ENCODE data around the gene RUNX1. TPM values are rescaled to one million over a fixed set of nuclear protein-coding genes. Genes with fewer than 3 reads are reported as not detected.

Gene RUNX1
- total RNA-seq, 1 donor from 2014 or later, result 92.1 TPM

DNA sequence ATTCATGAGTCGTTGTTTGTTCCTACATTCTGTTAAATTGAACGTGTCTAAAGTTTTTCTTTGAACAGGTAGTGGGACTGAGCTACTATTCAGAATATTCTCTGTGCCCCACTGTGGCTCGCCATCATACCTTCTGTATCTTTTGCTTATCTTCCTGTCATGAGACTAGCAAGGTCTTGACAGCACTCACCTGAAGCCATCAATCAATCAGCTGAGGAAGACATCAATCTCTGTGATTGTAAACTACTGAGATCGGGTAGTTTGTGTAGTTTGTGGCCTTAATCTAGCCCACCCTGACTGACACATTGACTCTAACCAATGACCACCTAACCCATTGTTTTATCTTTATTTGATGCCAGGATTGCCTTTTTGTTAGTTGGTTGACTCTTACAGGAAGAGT, 17.7 kb upstream of the RUNX1 start:
- Mint-ChIP-seq H3K9me3 (no peaks in the 10 kb centered on the region), H3K27ac (no peak overlapping the region), H3K4me3 (no peak overlapping the region), H3K36me3 (ENCODE audit: low read depth) (no peaks in the 10 kb centered on the region), H3K4me1 (no peaks in the 10 kb centered on the region), H3K27me3 (peaks cover 19% of the 10 kb centered on the region)
- POLR2A ChIA-PET, result no interaction called here
- TF ChIP-seq, protein P1, sequence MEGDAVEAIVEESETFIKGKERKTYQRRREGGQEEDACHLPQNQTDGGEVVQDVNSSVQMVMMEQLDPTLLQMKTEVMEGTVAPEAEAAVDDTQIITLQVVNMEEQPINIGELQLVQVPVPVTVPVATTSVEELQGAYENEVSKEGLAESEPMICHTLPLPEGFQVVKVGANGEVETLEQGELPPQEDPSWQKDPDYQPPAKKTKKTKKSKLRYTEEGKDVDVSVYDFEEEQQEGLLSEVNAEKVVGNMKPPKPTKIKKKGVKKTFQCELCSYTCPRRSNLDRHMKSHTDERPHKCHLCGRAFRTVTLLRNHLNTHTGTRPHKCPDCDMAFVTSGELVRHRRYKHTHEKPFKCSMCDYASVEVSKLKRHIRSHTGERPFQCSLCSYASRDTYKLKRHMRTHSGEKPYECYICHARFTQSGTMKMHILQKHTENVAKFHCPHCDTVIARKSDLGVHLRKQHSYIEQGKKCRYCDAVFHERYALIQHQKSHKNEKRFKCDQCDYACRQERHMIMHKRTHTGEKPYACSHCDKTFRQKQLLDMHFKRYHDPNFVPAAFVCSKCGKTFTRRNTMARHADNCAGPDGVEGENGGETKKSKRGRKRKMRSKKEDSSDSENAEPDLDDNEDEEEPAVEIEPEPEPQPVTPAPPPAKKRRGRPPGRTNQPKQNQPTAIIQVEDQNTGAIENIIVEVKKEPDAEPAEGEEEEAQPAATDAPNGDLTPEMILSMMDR (IDR thresholded peaks at IDR 0.05), result no peak
- intact Hi-C loops (cut with micrococcal nuclease), result no loop called here
- DNase-seq (no peak), ATAC-seq (ENCODE audit: low read depth) (no peak)
- CTCF ChIA-PET, result no interaction called here

DNA sequence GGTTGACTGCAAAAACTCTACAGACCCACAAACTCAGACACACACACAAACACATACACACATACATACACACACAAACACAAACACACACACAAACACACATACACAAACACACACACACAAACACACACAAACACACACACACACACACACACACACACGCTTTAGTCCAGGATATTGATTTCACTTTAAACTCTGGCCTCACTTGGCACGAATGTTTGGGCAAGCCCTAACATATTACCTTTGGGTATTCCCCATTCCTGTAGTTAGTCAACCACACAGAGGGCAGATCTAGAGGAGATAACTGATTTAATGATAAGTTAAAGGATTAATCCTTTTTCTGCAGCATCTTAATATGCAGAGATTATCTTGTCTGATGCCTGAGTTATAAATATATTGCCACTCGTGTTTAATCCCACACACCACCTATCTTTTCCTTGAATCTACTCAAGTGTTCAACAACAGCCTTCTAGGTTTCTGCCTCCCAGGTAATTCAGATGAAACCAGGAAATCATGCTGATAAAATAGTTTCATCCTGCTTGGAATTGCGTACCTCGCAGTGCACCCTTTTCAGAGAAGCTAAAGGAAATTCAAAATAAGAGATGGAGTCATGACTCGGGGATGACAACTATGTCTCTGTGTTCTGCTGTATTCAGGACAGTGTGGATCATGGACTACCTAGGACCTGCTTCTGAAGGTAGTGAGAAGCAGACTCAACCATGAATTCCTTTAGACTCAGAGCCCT, 14.5 kb upstream of the RUNX1 start:
- Mint-ChIP-seq H3K4me3 (no peak overlapping the region), H3K36me3 (ENCODE audit: low read depth) (no peaks in the 10 kb centered on the region), H3K4me1 (peaks cover 4% of the 10 kb centered on the region), H3K27me3 (peaks cover 26% of the 10 kb centered on the region), H3K9me3 (no peaks in the 10 kb centered on the region), H3K27ac (no peak overlapping the region)
- CTCF ChIA-PET, result no interaction called here
- TF ChIP-seq, protein P1 (IDR thresholded peaks at IDR 0.05), result no peak
- ATAC-seq (ENCODE audit: low read depth), result no peak
- intact Hi-C loops (cut with micrococcal nuclease), result no loop called here
- no peak for DNase-seq
- POLR2A ChIA-PET, result no interaction called here

DNA sequence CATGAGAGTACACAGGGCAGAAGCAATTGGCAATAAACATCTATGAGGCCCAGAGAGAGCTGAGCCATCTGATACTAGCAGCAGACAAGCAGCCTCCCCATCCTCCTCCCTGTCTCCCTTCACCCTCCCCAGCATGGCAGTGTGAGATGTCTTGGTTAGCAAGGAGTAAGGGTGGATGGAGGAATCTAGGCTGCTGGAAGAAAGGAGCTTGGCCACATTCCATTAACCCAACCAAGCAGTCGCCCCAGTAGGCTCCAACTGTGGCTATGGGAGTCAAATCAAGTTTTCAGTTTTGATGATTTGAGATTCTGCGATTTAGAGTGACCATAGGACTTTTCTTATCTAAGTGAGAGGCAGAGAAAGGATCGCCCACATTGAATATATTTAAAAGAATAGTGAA, 12.9 kb upstream of the RUNX1 start:
- POLR2A ChIA-PET, result no interaction called here
- CTCF ChIA-PET, result no interaction called here
- H3K9me3 Mint-ChIP-seq, result no peaks in the 10 kb centered on the region

DNA sequence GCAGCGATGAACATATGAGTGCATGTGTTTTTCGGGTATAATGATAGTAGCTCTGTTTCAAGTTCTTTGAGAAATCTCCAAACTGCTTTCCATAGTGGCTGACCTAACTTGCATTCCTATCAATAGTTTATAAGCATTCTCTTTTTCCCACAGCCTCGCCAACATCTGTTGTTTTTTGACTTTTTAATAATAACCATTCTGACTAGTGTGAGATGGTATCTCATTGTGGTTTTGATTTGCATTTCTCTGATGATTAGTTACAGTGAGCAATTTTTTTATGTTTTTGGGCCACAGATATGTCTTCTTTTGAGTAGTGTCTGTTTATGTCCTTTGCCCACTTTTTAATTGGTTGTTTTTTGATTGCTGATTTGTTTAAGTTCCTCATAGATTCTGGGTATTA, 10.6 kb upstream of the RUNX1 start:
- Mint-ChIP-seq H3K9me3 (no peaks in the 10 kb centered on the region), H3K27ac (no peak overlapping the region), H3K4me1 (peaks cover 8% of the 10 kb centered on the region), H3K27me3 (peaks cover 21% of the 10 kb centered on the region), H3K4me3 (no peak overlapping the region), H3K36me3 (ENCODE audit: low read depth) (no peaks in the 10 kb centered on the region)
- TF ChIP-seq, protein P1 (IDR thresholded peaks at IDR 0.05), result no peak
- DNase-seq (no peak), ATAC-seq (ENCODE audit: low read depth) (no peak)
- ChIA-PET POLR2A (no interaction called here), CTCF (interaction anchor here (1.5 kb wide), 1 partner anchor 9 kb away, joined by 5 read pairs; no protein-coding TSS in a partner anchor)
- intact Hi-C loops (cut with micrococcal nuclease), result loop anchor here (10.0 kb wide), 1 partner anchor 785 kb away; no protein-coding TSS in a partner anchor

More for the DNA sequence above, 12.9 kb upstream of the RUNX1 start:
- ATAC-seq (ENCODE audit: low read depth) (no peak), DNase-seq (no peak)
- intact Hi-C loops (cut with micrococcal nuclease), result no loop called here
- no peak overlapping the region for H3K4me3 Mint-ChIP-seq
- TF ChIP-seq, protein P1 (IDR thresholded peaks at IDR 0.05), result no peak
- H3K27me3 Mint-ChIP-seq, result peaks cover 26% of the 10 kb centered on the region
- no peaks in the 10 kb centered on the region for H3K36me3 Mint-ChIP-seq (ENCODE audit: low read depth)
- H3K4me1 Mint-ChIP-seq, result peaks cover 4% of the 10 kb centered on the region
- no peak overlapping the region for H3K27ac Mint-ChIP-seq

GRCh38 chr21:35058058-35058457, 9.0 kb upstream of the RUNX1 start:
- ChIA-PET POLR2A (interaction anchor here (0.7 kb wide), 1 partner anchor 27 kb away, joined by 3 read pairs; no protein-coding TSS in a partner anchor), CTCF (no interaction called here)
- intact Hi-C loops (cut with micrococcal nuclease), result loop anchor here (10.0 kb wide), 1 partner anchor 787 kb away; no protein-coding TSS in a partner anchor
- peaks cover 11% of the 10 kb centered on the region for H3K27me3 Mint-ChIP-seq
- H3K36me3 Mint-ChIP-seq (ENCODE audit: low read depth), result no peaks in the 10 kb centered on the region
- TF ChIP-seq, protein P1 (IDR thresholded peaks at IDR 0.05), result no peak
- ATAC-seq (ENCODE audit: low read depth) (no peak), DNase-seq (no peak)
- no peaks in the 10 kb centered on the region for H3K9me3 Mint-ChIP-seq
- no peak overlapping the region for H3K4me3 Mint-ChIP-seq
- no peak overlapping the region for H3K27ac Mint-ChIP-seq
- H3K4me1 Mint-ChIP-seq, result peaks cover 8% of the 10 kb centered on the region

All from activated B cell treated with CpG ODN at 0.5 μM for 24 hours (primary cell).